CD8-positive, alpha-beta memory T cell (primary cell): Measurements from ENCODE around the gene HELZ. TPM values are rescaled to one million over a fixed set of nuclear protein-coding genes. Genes with fewer than 3 reads are reported as not detected.
"Not testable (repeated sequence)": the region's sequence is repeated elsewhere in the genome, so short reads cannot be mapped to it uniquely, and the experiment has no call there.

Source experiments
- CTCF ChIA-PET: fragments of 350-600 bp; sonication (Branson Sonifier 250); formaldehyde crosslinking; loops from one replicate; lab custom pipeline; 2021; ENCODE audit warnings: antibody characterized with exemption; lab: Charles Lee
- POLR2A ChIA-PET: fragments of 350-600 bp; sonication (Branson Sonifier 250); formaldehyde crosslinking; loops from one replicate; lab custom pipeline; 2021; ENCODE audit warnings: antibody characterized with exemption; lab: Charles Lee
- DNase-seq, 5 donors: peaks; one replicate each; pipeline versions ENCODE4 v3.0.0 to v3.0.0-alpha.2; 2020 to 2022; ENCODE audit warnings: mixed read lengths in 1 of 5
- H3K27ac ChIP-seq: one replicate; pipeline ENCODE4 v1.7.0; 2013; ENCODE audit warnings: low read depth, mild to moderate bottlenecking, low read length, moderate library complexity
- H3K27me3 ChIP-seq: 2 replicates; pipeline ENCODE4 v1.7.0; 2013; ENCODE audit warnings: low read length, mild to moderate bottlenecking; ENCODE audit not compliant: insufficient read depth, poor library complexity, severe bottlenecking
- H3K36me3 ChIP-seq: 2 replicates; pipeline ENCODE4 v1.7.0; 2013; ENCODE audit warnings: mild to moderate bottlenecking, low read length, moderate library complexity; ENCODE audit not compliant: insufficient read depth
- H3K4me1 ChIP-seq: 2 replicates; pipeline ENCODE4 v1.7.0; 2013; ENCODE audit warnings: mild to moderate bottlenecking, low read length, moderate library complexity; ENCODE audit not compliant: insufficient read depth
- H3K4me3 ChIP-seq: 2 replicates; pipeline ENCODE4 v1.7.0; 2013; ENCODE audit warnings: mild to moderate bottlenecking, low read length
- H3K9me3 ChIP-seq: 2 replicates; pipeline ENCODE4 v1.7.0; 2013; ENCODE audit warnings: mild to moderate bottlenecking, low read length
- H3K27ac Mint-ChIP-seq, 8 donors: one replicate each; pipeline ENCODE4 v1.8.0; 2020 to 2021; ENCODE audit warnings: mixed read lengths in 8 of 8, mild to moderate bottlenecking in 6 of 8, inconsistent platforms in 3 of 8, moderate library complexity in 3 of 8
- H3K27me3 Mint-ChIP-seq, 2 donors: one replicate each; pipeline ENCODE4 v1.8.0; 2020 to 2021; ENCODE audit warnings: mixed read lengths in 2 of 2, mild to moderate bottlenecking in 1 of 2, moderate library complexity in 1 of 2
- H3K36me3 Mint-ChIP-seq, 3 donors: one replicate each; pipeline ENCODE4 v1.8.0; 2020 to 2021; ENCODE audit warnings: mixed read lengths in 3 of 3, inconsistent platforms in 1 of 3, mild to moderate bottlenecking in 1 of 3
- H3K4me1 Mint-ChIP-seq, 3 donors: one replicate each; pipeline ENCODE4 v1.8.0; 2020 to 2021; ENCODE audit warnings: mixed read lengths in 3 of 3, inconsistent platforms in 1 of 3, mild to moderate bottlenecking in 1 of 3
- H3K4me3 Mint-ChIP-seq, 7 donors: one replicate each; pipeline ENCODE4 v1.8.0; 2020 to 2021; ENCODE audit warnings: mixed read lengths in 7 of 7, mild to moderate bottlenecking in 6 of 7, moderate library complexity in 4 of 7, inconsistent platforms in 2 of 7
- H3K9me3 Mint-ChIP-seq, 5 donors: one replicate each; pipeline ENCODE4 v1.8.0; 2020 to 2022; ENCODE audit warnings: mixed read lengths in 5 of 5, mild to moderate bottlenecking in 3 of 5, moderate library complexity in 2 of 5, inconsistent platforms in 1 of 5
- polyA plus RNA-seq: library from polyadenylated mRNA; unstranded; fragments of 300-500 nt; fragmentation: Illumina TruSeq; gene quantifications from one replicate; pipeline ENCODE4 v1.2.3, GENCODE V29; 2021
- total RNA-seq, 2 experiments: library from RNA; stranded (reverse); gene quantifications; one replicate each; pipeline ENCODE4 v1.2.3, GENCODE V29; 2021

HELZ gene
- total and polyA plus RNA-seq, 3 experiments from 2014 or later, result 56.4 to 85.0 (median 62.5) TPM

DNA sequence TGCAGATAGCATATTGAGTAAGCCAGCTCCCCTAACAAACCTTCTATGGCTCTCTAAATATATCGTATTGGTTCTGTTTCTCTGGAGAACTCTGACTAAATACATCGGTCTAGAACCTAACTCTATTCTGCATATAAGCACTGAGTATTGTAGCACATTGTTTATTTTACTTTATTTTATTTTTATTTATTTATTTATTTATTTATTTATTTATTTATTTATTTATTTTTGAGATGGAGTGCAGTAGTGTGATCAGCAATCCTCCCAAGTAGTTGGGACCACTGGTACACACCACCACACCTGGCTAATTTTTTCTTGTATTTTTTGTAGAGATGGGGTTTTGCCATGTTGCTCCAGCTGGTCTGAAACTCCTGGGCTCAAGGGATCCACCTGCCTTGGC lies 28.9 kb upstream of the HELZ start:
- Mint-ChIP-seq H3K9me3 (no peaks in the 10 kb centered on the region), H3K27me3 (no peaks in the 10 kb centered on the region), H3K27ac (no peak overlapping the region), H3K36me3 (no peaks in the 10 kb centered on the region), H3K4me3 (no peak overlapping the region), H3K4me1 (peaks cover 0 to 6% (median 4%) of the 10 kb centered on the region in 3 donors)
- CTCF ChIA-PET, result interaction anchor here (1.2 to 2.8 kb wide), 5 partner anchors 10 to 52 kb away, joined by 3 to 15 read pairs (median 4); no protein-coding TSS in a partner anchor
- Histone ChIP-seq H3K4me3 (no peak overlapping the region), H3K27ac (no peak overlapping the region), H3K9me3 (no peaks in the 10 kb centered on the region), H3K36me3 (no peaks in the 10 kb centered on the region), H3K27me3 (no peaks in the 10 kb centered on the region), H3K4me1 (no peaks in the 10 kb centered on the region)
- no peak for DNase-seq
- POLR2A ChIA-PET, result no interaction called here

DNA sequence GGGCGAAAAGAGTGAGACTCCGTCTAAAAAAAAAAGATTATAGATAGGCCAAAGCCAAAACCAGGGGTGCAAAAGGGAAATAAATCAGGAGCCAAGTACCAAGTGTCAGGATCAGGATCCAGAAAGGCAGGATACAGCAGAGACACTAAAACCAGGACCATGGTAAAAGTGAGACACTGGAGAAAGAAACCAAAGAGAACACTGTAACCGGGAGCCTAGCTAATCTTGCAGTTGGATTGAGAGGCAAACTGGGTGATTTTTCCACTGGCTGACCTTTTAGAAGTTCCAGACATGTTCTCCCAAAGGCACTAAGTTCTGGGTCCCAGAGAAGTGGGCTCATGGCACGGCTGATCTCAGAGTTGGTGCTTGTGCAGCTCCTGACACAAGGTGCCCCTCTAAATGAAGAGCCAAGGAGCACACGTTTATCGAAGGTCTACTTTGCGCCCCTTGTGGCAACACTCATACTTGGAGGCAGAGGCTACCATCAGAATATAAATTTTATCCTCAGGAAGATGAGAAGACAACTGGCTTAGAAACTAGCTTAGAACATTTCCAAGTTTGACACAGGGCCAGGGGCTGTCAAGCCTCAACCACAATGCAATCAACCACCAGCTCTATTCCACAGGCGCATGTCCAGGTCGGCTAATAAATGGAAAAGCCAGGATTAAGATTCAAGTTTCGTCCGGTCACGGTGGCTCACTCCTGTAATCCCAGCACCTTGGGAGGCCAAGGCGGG lies 27.5 kb upstream of the HELZ start:
- Mint-ChIP-seq H3K4me1 (peaks cover 0 to 6% (median 6%) of the 10 kb centered on the region in 3 donors), H3K9me3 (no peaks in the 10 kb centered on the region), H3K36me3 (no peaks in the 10 kb centered on the region), H3K27ac (peak overlapping the region in 1 of 8 donors; percentile 47), H3K4me3 (no peak overlapping the region), H3K27me3 (no peaks in the 10 kb centered on the region)
- CTCF ChIA-PET, result interaction anchor here (0.6 to 2.8 kb wide), 10 partner anchors 10 to 51 kb away, joined by 3 to 15 read pairs (median 4); partner anchors contain the start of gene HELZ
- H3K9me3 ChIP-seq, result no peaks in the 10 kb centered on the region
- DNase-seq, result no peak
- H3K27ac ChIP-seq, result no peak overlapping the region
- POLR2A ChIA-PET, result no interaction called here
- no peaks in the 10 kb centered on the region for H3K36me3 ChIP-seq
- H3K4me1 ChIP-seq, result no peaks in the 10 kb centered on the region
- H3K4me3 ChIP-seq, result no peak overlapping the region
- no peaks in the 10 kb centered on the region for H3K27me3 ChIP-seq

DNA sequence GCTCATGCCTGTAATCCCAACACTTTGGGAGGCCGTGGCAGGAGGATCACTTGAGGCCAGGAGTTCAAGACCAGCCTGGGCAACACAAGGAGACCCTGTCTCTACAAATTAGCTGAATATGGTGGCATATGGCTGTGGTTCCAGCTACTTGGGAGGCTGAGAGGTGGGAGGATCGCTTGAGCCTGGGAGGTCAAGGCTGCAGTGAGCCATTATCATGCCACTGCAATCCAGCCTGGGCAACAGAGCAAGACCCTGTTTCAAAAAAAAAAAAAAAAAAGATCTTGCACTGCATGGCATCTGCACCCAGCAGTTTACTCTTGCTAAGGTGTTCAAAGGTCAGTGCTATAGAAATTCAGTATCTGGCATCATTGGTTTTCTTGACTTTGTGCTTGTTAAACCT lies 26.2 kb upstream of the HELZ start:
- POLR2A ChIA-PET, H3K4me3 Mint-ChIP-seq: not testable (repeated sequence)

DNA sequence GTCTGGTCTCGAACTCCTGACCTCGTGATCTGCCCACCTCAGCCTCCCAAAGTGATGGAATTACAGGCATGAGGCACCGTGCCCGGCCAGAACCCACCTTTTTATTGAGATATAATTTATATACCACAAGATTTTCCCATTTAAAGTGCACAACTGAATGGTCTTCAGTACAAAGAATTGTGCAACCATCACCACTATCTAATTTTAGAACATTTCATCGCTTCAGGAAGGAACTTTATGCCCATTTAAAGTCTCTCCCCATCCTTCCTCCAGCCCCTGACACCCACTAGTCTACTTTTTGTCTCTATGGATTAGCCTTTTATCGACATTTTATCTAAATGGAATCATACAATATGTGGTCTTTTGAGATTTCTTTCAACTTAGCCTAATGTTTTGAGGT lies 25.4 kb upstream of the HELZ start:
- ChIA-PET CTCF (interaction anchor here (1.2 kb wide), 1 partner anchor 23 kb away, joined by 3 read pairs; no protein-coding TSS in a partner anchor), POLR2A (no interaction called here)
- DNase-seq, result no peak
- Mint-ChIP-seq H3K27ac (no peak overlapping the region), H3K36me3 (no peaks in the 10 kb centered on the region), H3K4me3 (no peak overlapping the region), H3K27me3 (no peaks in the 10 kb centered on the region), H3K9me3 (no peaks in the 10 kb centered on the region), H3K4me1 (peaks cover 0 to 6% (median 6%) of the 10 kb centered on the region in 3 donors)
- H3K36me3 ChIP-seq, result no peaks in the 10 kb centered on the region
- H3K4me3 ChIP-seq, result no peak overlapping the region
- H3K4me1 ChIP-seq, result no peaks in the 10 kb centered on the region
- H3K27ac ChIP-seq, result no peak overlapping the region
- no peaks in the 10 kb centered on the region for H3K27me3 ChIP-seq
- H3K9me3 ChIP-seq, result no peaks in the 10 kb centered on the region

More for the DNA sequence above, 26.2 kb upstream of the HELZ start:
- H3K36me3 Mint-ChIP-seq, DNase-seq, H3K4me3 ChIP-seq, H3K4me1 ChIP-seq, H3K4me1 Mint-ChIP-seq, H3K27me3 ChIP-seq, CTCF ChIA-PET, H3K9me3 Mint-ChIP-seq, H3K9me3 ChIP-seq, H3K27ac ChIP-seq, H3K27ac Mint-ChIP-seq, H3K27me3 Mint-ChIP-seq, H3K36me3 ChIP-seq: not testable (repeated sequence)

DNA sequence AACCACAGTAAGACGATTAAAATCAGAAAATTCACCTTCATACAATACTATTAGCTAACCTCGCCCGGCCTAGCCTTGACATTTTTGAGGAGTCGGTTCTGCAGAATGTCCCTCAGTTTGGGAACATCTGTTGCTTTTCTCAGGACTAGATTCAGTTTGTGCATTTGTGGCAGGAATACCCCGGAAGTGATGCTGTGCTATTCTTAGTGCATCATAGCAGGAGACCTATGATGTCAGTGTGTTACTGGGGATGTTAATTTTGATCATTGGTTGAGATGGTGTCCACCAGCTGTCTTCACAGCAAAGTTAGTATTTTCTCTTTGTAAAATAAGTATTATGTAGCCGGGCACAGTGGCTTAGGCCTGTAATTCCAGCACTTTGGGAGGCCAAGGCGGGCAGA lies 21.5 kb upstream of the HELZ start:
- Histone ChIP-seq H3K36me3 (no peaks in the 10 kb centered on the region), H3K9me3 (no peaks in the 10 kb centered on the region), H3K27me3 (no peaks in the 10 kb centered on the region), H3K27ac (no peak overlapping the region), H3K4me1 (no peaks in the 10 kb centered on the region), H3K4me3 (no peak overlapping the region)
- no peaks in the 10 kb centered on the region for H3K27me3 Mint-ChIP-seq
- H3K9me3 Mint-ChIP-seq, result no peaks in the 10 kb centered on the region
- H3K4me3 Mint-ChIP-seq, result no peak overlapping the region
- no peaks in the 10 kb centered on the region for H3K36me3 Mint-ChIP-seq
- no peak for DNase-seq
- peaks cover 3 to 5% (median 5%) of the 10 kb centered on the region in 3 donors for H3K4me1 Mint-ChIP-seq
- no peak overlapping the region for H3K27ac Mint-ChIP-seq
- ChIA-PET CTCF (interaction anchor here (0.8 to 1.0 kb wide), 2 partner anchors 27 to 45 kb away, joined by 3 to 5 read pairs; no protein-coding TSS in a partner anchor), POLR2A (no interaction called here)

DNA sequence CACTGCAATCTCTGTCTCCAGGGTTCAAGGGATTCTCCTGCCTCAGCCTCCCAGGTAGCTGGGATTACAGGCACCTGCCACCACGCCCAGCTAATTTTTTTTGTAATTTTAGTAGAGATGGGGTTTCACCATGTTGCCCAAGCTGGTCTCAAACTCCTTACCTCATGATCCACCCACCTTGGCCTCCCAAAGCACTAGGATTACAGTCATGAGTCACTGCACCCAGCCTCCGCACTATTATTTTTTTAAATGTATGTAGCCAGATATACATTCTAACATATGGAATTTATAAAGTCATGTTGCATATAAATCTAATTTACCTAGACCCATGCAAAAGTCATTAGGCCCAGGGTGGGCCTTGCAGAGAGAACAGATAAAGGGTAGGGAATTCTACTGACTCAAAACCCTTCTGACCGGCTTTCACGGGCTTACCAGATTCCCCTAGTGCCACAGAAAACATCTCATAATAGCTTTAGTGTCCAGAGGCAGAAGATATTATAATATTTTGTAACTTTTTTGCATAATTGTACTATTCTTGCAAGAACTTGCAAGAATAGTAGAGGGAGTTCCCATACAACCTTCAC lies 20.5 kb upstream of the HELZ start:
- H3K27ac ChIP-seq, result no peak overlapping the region
- no peaks in the 10 kb centered on the region for H3K9me3 Mint-ChIP-seq
- H3K4me3 Mint-ChIP-seq, result no peak overlapping the region
- H3K27me3 ChIP-seq, result no peaks in the 10 kb centered on the region
- no peaks in the 10 kb centered on the region for H3K36me3 ChIP-seq
- no peaks in the 10 kb centered on the region for H3K36me3 Mint-ChIP-seq
- ChIA-PET POLR2A (no interaction called here), CTCF (interaction anchor here (1.0 kb wide), 1 partner anchor 28 kb away, joined by 3 read pairs; no protein-coding TSS in a partner anchor)
- no peak overlapping the region for H3K4me3 ChIP-seq
- H3K27me3 Mint-ChIP-seq, result no peaks in the 10 kb centered on the region
- DNase-seq, result no peak
- no peaks in the 10 kb centered on the region for H3K4me1 ChIP-seq
- no peaks in the 10 kb centered on the region for H3K9me3 ChIP-seq
- H3K27ac Mint-ChIP-seq, result peak overlapping the region in 1 of 8 donors; percentile 70
- peaks cover 3 to 6% (median 5%) of the 10 kb centered on the region in 3 donors for H3K4me1 Mint-ChIP-seq

GRCh38 chr17:67262435-67263117 lies 17.6 kb upstream of the HELZ start:
- H3K27me3 Mint-ChIP-seq, result no peaks in the 10 kb centered on the region
- H3K27ac Mint-ChIP-seq, result peak overlapping the region in 2 of 8 donors; percentile 35 to 75
- peaks cover 24 to 35% (median 30%) of the 10 kb centered on the region in 3 donors for H3K4me1 Mint-ChIP-seq
- H3K36me3 Mint-ChIP-seq, result no peaks in the 10 kb centered on the region
- CTCF ChIA-PET, result interaction anchor here (0.6 to 1.0 kb wide), 2 partner anchors 10 to 29 kb away, joined by 3 to 4 read pairs; no protein-coding TSS in a partner anchor
- Histone ChIP-seq H3K27me3 (no peaks in the 10 kb centered on the region), H3K36me3 (no peaks in the 10 kb centered on the region), H3K4me1 (peaks cover 17% of the 10 kb centered on the region), H3K4me3 (no peak overlapping the region), H3K9me3 (no peaks in the 10 kb centered on the region), H3K27ac (no peak overlapping the region)
- no peaks in the 10 kb centered on the region for H3K9me3 Mint-ChIP-seq
- DNase-seq, result no peak
- H3K4me3 Mint-ChIP-seq, result no peak overlapping the region
- POLR2A ChIA-PET, result interaction anchor here (0.5 to 1.0 kb wide), 2 partner anchors 17 to 20 kb away, joined by 4 to 5 read pairs; partner anchors contain the start of gene HELZ
